OCI-LY1 (cell line): Measurements from ENCODE around the gene ZNF45.

Source experiments
- CTCF ChIP-seq: fragments of 200-600 bp; sonication (generic), shearing (Covaris generic); IDR thresholded peaks from 2 replicates; pipeline ENCODE4 v1.5.1; 2017; ENCODE audit warnings: mild to moderate bottlenecking, antibody characterized with exemption, low read length, moderate library complexity, mixed read lengths
- EZH2 ChIP-seq: fragments of 200-600 bp; sonication (generic), shearing (Covaris generic); IDR thresholded peaks from 2 replicates; pipeline ENCODE4 v1.8.0; 2017; ENCODE audit warnings: borderline replicate concordance, mixed run types, mild to moderate bottlenecking, antibody characterized with exemption, low read length, moderate library complexity, mixed read lengths

DNA sequence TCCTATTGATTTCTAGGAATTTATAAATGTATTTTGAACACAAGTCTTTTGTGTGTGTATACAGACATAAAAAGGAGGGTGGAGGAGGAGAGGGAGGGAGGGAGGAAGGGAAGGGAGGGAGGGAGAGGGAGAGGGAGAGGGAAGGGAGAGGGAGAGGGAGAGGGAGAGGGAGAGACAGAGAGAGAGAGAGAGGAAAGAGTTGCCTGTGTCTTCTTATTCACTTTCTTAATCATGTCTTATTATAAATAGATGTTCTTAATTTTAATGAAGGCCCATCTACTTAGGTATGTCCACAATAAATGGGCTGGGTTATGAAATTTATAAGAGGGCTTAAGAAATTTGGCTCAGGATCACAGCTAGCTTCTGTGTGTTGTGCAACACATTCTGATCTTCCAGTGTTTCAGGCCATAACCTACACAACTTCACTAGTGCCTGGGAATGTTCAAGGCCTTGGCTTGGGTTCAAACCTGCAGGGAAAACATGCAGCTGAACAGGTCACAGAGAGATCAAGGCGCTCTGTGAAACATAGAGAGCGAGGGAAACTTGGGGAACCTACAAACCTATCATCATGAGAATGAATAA is 39.3 kb downstream of the ZNF45 start:
- TF ChIP-seq CTCF = no peak
- no peak for TF ChIP-seq EZH2
